HG02938 (cell line): ENCODE measurements around the gene PLXNA4.
"Not testable (repeated sequence)": the region's sequence is repeated elsewhere in the genome, so short reads cannot be mapped to it uniquely, and the experiment has no call there.

ENCODE experiments used
- ATAC-seq: cut with Tn5 transposase; IDR thresholded peaks from one replicate; pipeline ENCODE4 v1.9.1; 2021; ENCODE audit warnings: mild to moderate bottlenecking, moderate library complexity; ENCODE audit not compliant: unreplicated experiment

PLXNA4 gene

GRCh38 chr7:132187869-132188789 lies 388.1 kb downstream of the PLXNA4 start:
- ATAC-seq: no peak

DNA sequence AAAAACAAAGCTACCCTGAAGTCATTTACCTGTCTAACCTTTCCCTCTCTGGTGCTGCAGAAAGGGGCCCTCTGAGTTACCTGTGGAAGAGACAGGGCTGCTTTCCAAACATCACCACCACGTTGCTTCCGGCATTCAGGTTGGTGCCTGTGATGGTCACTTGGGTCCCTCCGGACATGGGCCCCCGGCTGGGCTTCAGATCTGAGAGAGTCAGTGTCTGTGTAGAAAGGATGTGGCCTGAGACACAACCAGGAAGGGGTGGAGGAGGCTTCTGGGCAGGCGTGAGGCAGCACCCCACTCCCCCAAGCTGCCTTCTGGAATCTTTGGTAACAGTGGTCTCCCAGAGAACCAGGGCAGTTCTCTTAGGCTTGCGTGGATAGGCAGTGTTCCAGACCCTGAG lies 388.9 kb downstream of the PLXNA4 start:
- ATAC-seq: no peak

DNA sequence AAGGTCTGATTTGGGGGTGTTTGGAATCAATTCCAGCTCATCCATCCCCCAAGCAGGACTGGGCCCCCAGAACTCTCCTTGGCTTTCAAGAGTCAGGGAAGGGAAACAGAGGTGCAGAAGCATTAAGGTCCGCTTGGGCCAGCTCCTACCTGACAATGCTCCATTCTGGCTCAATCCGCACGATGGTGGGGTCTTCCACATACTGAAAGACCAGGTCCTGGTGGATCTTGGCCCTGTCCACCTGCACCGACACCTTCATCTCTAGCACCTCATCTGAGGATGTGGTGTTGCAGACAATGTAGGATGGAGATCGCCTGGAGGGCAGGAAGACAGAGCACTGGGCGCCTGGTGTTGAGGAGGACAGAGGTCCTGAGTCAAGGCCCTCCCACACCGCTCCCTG lies 391.1 kb downstream of the PLXNA4 start:
- ATAC-seq: no peak

- no peak for ATAC-seq
These were observed 392.4 kb downstream of the PLXNA4 start for GRCh38 chr7:132183781-132184380.

- ATAC-seq: no peak
These were observed 393.3 kb downstream of the PLXNA4 start for GRCh38 chr7:132182992-132183391.

GRCh38 chr7:132181946-132182685 lies 394.2 kb downstream of the PLXNA4 start:
- ATAC-seq: no peak

DNA sequence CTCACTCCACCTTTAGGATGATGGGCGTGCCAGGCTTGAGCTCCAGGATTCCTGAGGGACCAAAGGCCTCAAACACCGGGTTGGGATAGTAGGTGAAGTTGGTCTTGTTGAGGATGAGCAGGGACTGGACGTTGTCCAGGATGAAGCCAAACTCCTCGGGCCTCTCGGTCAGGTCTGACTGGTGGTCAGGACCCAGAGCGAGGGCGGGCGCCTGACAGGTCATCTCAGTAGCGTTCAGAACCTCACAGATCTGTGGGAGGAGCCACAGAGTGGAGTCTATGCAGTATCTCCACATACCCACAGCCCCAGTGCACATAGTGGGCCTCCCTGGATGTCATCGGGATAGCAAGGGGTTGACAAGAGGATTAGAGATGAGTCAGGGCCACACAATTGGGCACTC lies 394.9 kb downstream of the PLXNA4 start:
- no peak for ATAC-seq

DNA sequence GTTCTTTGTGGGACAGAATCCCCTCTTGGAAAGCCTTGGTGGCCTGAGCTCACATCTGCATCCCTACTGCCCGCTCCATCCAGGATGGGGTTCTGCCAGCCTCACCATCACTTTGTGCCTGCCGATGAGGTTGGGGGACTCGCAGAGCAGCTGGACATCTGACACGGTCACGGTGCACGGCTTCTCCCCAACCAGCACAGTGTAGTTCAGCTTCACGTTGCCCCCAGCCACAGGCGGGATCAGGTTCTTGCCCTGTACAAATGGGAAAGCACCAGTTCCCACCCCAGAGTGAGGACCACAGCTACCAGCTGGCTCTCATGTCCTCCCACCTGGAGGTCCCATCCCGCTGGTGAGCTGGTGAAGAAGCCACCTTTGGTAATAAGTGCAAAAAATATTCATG lies 395.8 kb downstream of the PLXNA4 start:
- no peak for ATAC-seq

DNA sequence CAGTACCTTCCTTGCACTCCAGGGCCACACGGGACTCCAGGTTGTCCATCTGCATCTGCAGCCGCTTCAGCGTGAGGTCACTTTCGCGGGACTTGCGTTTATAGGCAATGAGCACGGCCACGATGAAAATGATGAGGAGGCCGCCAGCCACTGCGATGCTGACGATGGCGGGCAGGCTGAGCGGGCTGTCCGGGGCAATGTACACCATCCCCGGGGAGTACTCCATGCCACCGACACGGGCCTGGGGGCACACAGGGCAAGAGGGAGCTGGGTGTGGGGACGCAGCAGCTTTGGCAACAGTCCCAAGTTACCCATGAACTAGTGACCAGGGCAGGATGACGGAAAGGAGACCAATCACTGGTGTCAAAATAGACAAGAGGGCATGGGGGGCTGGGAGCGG lies 396.6 kb downstream of the PLXNA4 start:
- ATAC-seq: no peak

DNA sequence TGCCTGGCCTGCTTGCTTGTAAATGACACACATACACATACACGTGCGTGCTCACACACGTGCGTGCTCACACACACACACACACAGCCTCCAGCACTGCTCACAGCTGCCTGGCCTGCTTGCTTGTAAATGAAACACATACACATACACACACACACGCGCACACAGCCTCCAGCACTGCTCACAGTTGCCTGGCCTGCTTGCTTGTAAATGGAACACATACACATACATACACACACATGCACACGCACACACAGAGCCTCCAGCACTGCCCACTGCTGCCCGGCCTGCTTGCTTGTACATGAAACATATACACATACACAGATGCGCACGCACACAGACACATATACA lies 397.2 kb downstream of the PLXNA4 start:
- no peak for ATAC-seq

DNA sequence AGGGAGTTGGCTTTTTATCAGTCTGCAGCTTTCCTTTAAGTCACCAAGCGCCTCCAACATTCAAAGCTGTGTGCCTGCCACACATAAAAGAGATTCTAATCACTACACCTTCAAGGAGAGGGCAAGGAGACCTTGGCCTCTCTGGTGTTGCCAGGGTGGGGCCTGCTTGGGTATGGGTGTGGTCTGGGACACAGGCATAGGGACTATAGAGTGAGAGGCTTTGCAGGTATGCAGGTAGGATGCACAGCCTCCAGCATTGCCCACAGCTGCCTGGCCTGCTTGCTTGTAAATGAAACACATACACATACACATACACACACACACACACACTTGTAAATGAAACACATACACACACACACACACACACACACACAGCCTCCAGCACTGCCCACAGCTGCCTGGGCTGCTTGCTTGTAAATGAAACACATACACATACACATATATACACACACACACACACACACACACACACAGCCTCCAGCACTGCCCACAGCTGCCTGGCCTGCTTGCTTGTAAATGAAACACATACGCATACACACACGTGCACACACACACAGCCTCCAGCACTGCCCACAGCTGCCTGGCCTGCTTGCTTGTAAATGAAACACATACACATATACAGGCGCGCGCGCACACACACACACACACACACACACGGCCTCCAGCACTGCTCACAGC lies 397.7 kb downstream of the PLXNA4 start:
- not testable (repeated sequence) for ATAC-seq

GRCh38 chr7:132177708-132178401 lies 398.4 kb downstream of the PLXNA4 start:
- no peak for ATAC-seq

- ATAC-seq: no peak
These were observed 399.6 kb downstream of the PLXNA4 start for GRCh38 chr7:132176719-132177118.

DNA sequence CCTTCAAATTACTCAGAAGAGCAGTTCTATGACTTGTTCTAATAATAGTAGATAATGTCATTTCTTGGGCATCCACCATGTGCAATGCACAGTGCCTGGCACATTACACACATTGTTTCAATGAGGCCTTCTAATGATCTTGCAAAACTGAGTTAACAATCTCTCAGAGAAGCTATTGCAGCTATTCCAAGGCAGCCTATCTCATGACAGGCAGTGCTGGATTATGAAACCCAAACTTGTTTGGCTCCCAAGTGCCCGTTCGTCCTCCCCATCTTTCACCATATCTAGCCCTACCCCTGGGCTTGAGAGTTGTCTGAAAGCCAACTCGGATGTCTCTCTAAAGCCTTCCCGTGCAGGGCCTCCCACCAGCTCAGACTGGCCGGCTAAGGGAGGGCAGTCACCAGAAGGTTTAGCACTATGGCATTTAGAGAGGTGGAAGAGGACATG lies 405.1 kb downstream of the PLXNA4 start:
- ATAC-seq: no peak

DNA sequence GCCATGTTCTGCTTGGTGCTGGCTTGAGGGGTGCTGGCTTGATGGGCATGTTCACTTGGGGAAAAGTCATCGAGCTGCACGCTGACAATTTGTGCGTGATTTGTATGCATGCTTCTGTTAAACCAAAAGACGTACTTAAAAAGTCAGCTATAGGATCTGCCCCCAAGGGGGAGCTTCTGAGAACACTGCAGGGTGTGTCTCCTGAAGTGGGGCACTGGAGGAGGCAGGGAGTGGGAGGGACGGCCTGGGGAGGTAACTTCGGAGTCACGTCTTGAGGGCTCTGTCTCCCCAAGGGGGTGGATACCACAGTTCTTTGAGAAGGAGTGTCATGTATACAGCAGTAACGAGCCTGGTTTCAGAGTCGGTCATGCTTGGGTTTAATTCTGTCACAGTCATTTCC lies 406.5 kb downstream of the PLXNA4 start:
- ATAC-seq: no peak

DNA sequence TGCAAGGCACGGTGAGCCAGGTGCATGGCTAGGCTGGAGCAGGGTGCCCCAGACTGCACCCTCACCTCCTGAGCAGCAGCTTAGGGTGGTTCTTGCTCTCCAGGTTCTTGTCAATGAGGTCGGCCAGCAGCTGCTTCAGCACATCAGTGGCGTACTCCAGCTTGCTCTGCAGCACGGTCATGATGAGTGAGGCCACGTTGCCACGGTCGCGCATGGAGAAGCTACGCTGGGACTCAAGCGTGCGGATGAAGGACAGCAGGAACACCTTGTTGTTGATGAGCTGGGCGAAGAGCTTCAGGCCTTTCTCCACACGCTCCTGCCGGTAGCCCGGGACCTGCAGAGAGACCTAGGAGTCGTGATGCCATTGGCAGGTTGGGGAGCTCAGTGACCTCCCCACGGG lies 408.0 kb downstream of the PLXNA4 start:
- no peak for ATAC-seq

DNA sequence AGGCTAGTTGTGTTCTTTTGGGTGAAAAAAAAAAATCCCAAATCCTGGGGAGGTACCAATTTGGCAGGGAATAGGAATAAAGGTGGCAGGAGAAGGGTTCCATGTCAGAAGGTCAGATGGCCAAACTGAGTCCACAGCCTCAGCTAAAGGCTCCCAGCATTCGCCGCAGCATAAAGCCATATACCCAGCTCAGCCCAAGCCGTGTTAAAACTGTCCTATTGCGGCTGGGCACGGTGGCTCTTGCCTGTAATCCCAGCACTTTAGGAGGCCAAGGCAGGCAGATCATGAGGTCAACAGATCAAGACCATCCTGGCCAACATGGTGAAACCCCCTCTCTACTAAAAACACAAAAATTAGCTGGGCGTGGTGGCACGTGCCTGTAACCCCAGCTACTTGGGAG lies 410.6 kb downstream of the PLXNA4 start:
- not testable (repeated sequence) for ATAC-seq

DNA sequence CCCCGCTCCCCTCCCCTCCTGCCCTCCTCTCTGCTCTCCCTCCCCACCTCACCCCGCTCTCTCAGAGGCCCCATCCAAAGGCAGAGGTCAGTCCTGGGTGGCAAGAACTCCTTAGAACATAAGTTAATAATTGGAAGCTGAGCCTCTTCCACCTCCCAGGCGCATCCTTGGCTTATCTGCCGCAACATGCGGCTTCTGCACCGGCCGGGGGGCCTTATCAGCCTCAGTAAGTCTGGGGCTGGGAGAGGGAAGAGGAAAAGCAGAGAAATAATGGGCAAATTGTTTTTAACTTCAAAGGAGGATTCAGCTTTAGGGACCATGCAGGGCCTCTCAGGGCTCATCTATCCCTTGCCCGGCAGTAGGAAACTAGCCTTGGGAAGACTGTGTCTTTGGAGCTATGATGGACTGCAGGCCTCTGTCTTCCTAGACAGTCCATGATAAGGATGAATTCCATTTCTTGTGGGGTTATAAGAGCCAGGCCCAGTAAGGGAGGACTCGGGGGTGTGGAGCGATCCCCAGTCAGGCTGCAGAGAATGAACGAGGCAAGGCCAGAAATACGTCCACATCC lies 411.6 kb downstream of the PLXNA4 start:
- no peak for ATAC-seq

DNA sequence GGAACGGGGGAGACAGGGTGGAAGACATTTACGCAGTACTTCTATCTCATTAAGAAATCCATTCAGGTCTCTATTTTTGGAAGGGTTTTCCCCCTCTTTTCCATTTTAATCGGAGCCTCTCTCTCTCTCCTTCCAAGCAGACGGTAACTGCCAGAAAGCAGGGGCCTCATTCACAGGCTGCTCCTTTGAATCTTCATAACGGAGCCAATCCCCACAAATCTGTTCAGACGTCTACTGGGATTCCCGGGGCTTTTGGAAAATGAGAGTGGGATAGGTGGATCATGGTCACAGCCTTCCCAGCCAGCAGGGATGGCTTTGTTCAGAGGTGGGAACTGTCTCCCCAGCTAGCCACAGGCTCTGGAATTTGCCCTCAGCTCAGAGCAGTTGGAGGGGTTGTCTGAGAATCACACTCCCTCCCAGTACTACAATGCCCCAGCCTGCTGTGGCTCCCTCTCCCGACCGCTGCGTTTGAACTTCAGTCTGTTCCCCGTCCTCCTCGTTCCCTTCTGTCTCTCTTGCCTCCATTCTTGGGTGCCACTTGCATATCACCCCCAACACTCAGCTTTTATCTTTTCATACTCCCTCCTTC lies 413.6 kb downstream of the PLXNA4 start:
- ATAC-seq: no peak

DNA sequence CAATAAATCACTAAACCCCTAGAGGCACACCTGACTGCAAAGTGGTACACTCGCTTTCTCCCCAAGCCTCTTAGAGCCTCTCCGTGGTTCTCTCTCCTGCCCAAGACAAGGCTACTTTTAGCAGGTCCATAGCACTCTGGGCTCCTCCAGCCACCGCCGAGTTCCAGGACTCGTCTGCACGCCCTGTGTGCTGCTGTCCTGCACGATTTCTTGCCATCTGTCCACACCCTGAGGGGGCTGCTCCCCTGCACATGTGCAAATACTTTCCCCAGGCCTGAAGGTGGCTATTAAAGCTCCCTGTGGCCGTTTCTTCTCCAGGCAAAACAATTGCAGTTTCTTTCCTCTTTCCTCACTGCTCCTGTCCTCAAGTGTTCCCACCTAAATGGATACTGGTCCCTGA lies 414.3 kb downstream of the PLXNA4 start:
- ATAC-seq: no peak
